GM12878 (cell line): ENCODE data around the gene PABPC1L.

Experiments used
- BACH1 ChIP-seq: fragments of 450-650 bp; IDR thresholded peaks from 2 replicates; pipeline ENCODE4 v1.6.1; 2017; ENCODE audit warnings: mild to moderate bottlenecking, borderline replicate concordance
- BCLAF1 ChIP-seq: fragments of 450-650 bp; IDR thresholded peaks from 2 replicates; pipeline ENCODE4 v1.6.1; 2017; ENCODE audit warnings: antibody characterized with exemption, mild to moderate bottlenecking, moderate library complexity
- CHD2 ChIP-seq: IDR thresholded peaks from 2 replicates; pipeline ENCODE4 v1.6.1; 2011; ENCODE audit warnings: low read depth, low read length, improper control_type of control experiment, borderline replicate concordance
- E2F4 ChIP-seq: IDR thresholded peaks from 2 replicates; pipeline ENCODE4 v1.6.1; 2012; ENCODE audit warnings: low read depth, low read length, improper control_type of control experiment
- EED ChIP-seq: sonication (generic); IDR thresholded peaks from 2 replicates; pipeline ENCODE4 v1.6.1; 2016; ENCODE audit warnings: antibody characterized with exemption, low read depth
- RB1 ChIP-seq: fragments of 450-650 bp; formaldehyde crosslinking; IDR thresholded peaks from 2 replicates; pipeline ENCODE4 v1.6.1; 2017; ENCODE audit warnings: mild to moderate bottlenecking, borderline replicate concordance
- SMC3 ChIP-seq: IDR thresholded peaks from 2 replicates; pipeline ENCODE4 v1.6.1; 2011; ENCODE audit warnings: low read length, improper control_type of control experiment, borderline replicate concordance
- TCF3 ChIP-seq: IDR thresholded peaks from 2 replicates; pipeline ENCODE4 v1.6.1; 2012; ENCODE audit warnings: low read depth, mild to moderate bottlenecking, low read length, borderline replicate concordance; ENCODE audit not compliant: insufficient read depth
- ZNF384 ChIP-seq: IDR thresholded peaks from 2 replicates; pipeline ENCODE4 v1.6.1; 2012; ENCODE audit warnings: low read depth, mild to moderate bottlenecking, low read length, improper control_type of control experiment, borderline replicate concordance

GRCh38 chr20:44950368-44950767 is 40.5 kb downstream of the PABPC1L start:
- no peak for TF ChIP-seq TCF3
- no peak for TF ChIP-seq BACH1
- no peak for TF ChIP-seq E2F4
- TF ChIP-seq SMC3: no peak
- no peak for TF ChIP-seq CHD2
- TF ChIP-seq ZNF384: no peak
- TF ChIP-seq RB1: no peak
- no peak for TF ChIP-seq BCLAF1
- no peak for TF ChIP-seq EED
